DOHH2 (cell line): ENCODE results near the gene NQO2.
"Not testable (repeated sequence)": the region's sequence is repeated elsewhere in the genome, so short reads cannot be mapped to it uniquely, and the experiment has no call there.

Source experiments
- H3F3A ChIP-seq: fragments of 200-600 bp; sonication (generic), shearing (Covaris generic); 2 replicates; pipeline ENCODE4 v1.6.0; 2016; ENCODE audit warnings: antibody characterized with exemption, mild to moderate bottlenecking; ENCODE audit not compliant: control insufficient read depth, insufficient read depth
- H3K27ac ChIP-seq: fragments of 200-600 bp; sonication (generic); 2 replicates; pipeline ENCODE4 v1.5.1; 2014; ENCODE audit warnings: low read depth, mild to moderate bottlenecking, low read length, moderate library complexity
- H3K27me3 ChIP-seq: fragments of 200-600 bp; sonication (generic); 2 replicates; pipeline ENCODE4 v1.6.1; 2014; ENCODE audit warnings: mild to moderate bottlenecking, low read length, mixed read lengths; ENCODE audit not compliant: control insufficient read depth
- H3K36me3 ChIP-seq: fragments of 200-600 bp; sonication (generic); 2 replicates; pipeline ENCODE4 v1.6.1; 2014; ENCODE audit warnings: mild to moderate bottlenecking, low read length, moderate library complexity, mixed read lengths; ENCODE audit not compliant: control insufficient read depth
- H3K4me1 ChIP-seq: fragments of 200-600 bp; sonication (generic); 2 replicates; pipeline ENCODE4 v1.6.1; 2014; ENCODE audit warnings: mild to moderate bottlenecking, low read length, mixed read lengths; ENCODE audit not compliant: control insufficient read depth
- H3K4me2 ChIP-seq: fragments of 200-600 bp; sonication (generic); 2 replicates; pipeline ENCODE4 v1.6.0; 2014; ENCODE audit warnings: mild to moderate bottlenecking, low read length, moderate library complexity
- H3K4me3 ChIP-seq: fragments of 200-600 bp; sonication (generic); 2 replicates; pipeline ENCODE4 v1.5.1; 2014; ENCODE audit warnings: mild to moderate bottlenecking, low read length, mixed read lengths
- H3K79me2 ChIP-seq: fragments of 200-600 bp; sonication (generic); 2 replicates; pipeline ENCODE4 v1.6.1; 2014; ENCODE audit warnings: mild to moderate bottlenecking, low read length, mixed read lengths; ENCODE audit not compliant: control insufficient read depth
- H3K9me2 ChIP-seq: fragments of 200-600 bp; sonication (generic); replicated peaks from 2 replicates; pipeline ENCODE4 v1.6.1; 2014; ENCODE audit warnings: mild to moderate bottlenecking, low read length, mixed read lengths; ENCODE audit not compliant: control insufficient read depth
- H3K9me3 ChIP-seq: fragments of 200-600 bp; sonication (generic); 2 replicates; pipeline ENCODE4 v1.6.1; 2014; ENCODE audit warnings: antibody characterized with exemption, low read length, mixed read lengths; ENCODE audit not compliant: control insufficient read depth, insufficient read depth
- H4K20me1 ChIP-seq: fragments of 200-600 bp; sonication (generic); 2 replicates; pipeline ENCODE4 v1.6.0; 2014; ENCODE audit warnings: low read depth, mild to moderate bottlenecking, antibody characterized with exemption, low read length, moderate library complexity; ENCODE audit not compliant: control insufficient read depth, insufficient read depth
- CTCF ChIP-seq: fragments of 200-600 bp; sonication (generic); IDR thresholded peaks from one replicate; pipeline ENCODE4 v1.5.1; 2014; ENCODE audit warnings: antibody characterized with exemption, mild to moderate bottlenecking, low read depth, low read length; ENCODE audit not compliant: poor library complexity, severe bottlenecking
- EZH2phosphoT487 ChIP-seq: fragments of 200-600 bp; sonication (generic); IDR thresholded peaks from 2 replicates; pipeline ENCODE4 v1.6.1; 2017; ENCODE audit warnings: borderline replicate concordance, mild to moderate bottlenecking, antibody characterized with exemption, low read length, moderate library complexity, mixed read lengths

Gene NQO2

GRCh38 chr6:2971420-2972218 is 28.1 kb upstream of the NQO2 start, which contains the start of gene SERPINB6:
Gene SERPINB6, minus strand, starts transcription at chr6:2971567. Its CDS starts 12,235 bp downstream, at chr6:2959332.
- Histone ChIP-seq H4K20me1 (no peaks in the 10 kb centered on the region), H3F3A (peaks cover 15% of the 10 kb centered on the region), H3K9me3 (no peaks in the 10 kb centered on the region), H3K4me1 (peaks cover 28% of the 10 kb centered on the region), H3K79me2 (no peaks in the 10 kb centered on the region), H3K4me3 (peak within 1 kb of the TSS; percentile 76), H3K27ac (no peak within 1 kb of the TSS), H3K27me3 (peaks cover 48% of the 10 kb centered on the region), H3K36me3 (no peaks in the 10 kb centered on the region), H3K9me2 (no peaks in the 10 kb centered on the region), H3K4me2 (peak within 1 kb of the TSS; percentile 90)
- TF ChIP-seq EZH2phosphoT487, result 0 out of 2 replicates have a peak, but pooled peaks have one; percentile 23
- TF ChIP-seq CTCF, result no peak

- not testable (repeated sequence) for H4K20me1 ChIP-seq, H3K9me2 ChIP-seq, H3K27ac ChIP-seq, H3K36me3 ChIP-seq, H3K9me3 ChIP-seq, H3K79me2 ChIP-seq
- Histone ChIP-seq H3K4me1 (peaks cover 25% of the 10 kb centered on the region), H3K4me2 (peak overlapping the region; percentile 90), H3F3A (peaks cover 15% of the 10 kb centered on the region), H3K4me3 (0 out of 2 replicates have a peak overlapping the region, but pooled peaks have one; percentile 18), H3K27me3 (peaks cover 48% of the 10 kb centered on the region)
Measured at GRCh38 chr6:2972219-2972487, 27.5 kb upstream of the NQO2 start.

GRCh38 chr6:2972685-2973084 is 27.0 kb upstream of the NQO2 start:
- not testable (repeated sequence) for H3K4me3 ChIP-seq, H3K27ac ChIP-seq, H3K79me2 ChIP-seq, H4K20me1 ChIP-seq, H3K36me3 ChIP-seq, H3K9me3 ChIP-seq, H3K9me2 ChIP-seq
- H3F3A ChIP-seq, result peaks cover 15% of the 10 kb centered on the region
- H3K4me1 ChIP-seq, result peaks cover 20% of the 10 kb centered on the region
- peak overlapping the region; percentile 90 for H3K4me2 ChIP-seq
- peaks cover 52% of the 10 kb centered on the region for H3K27me3 ChIP-seq

GRCh38 chr6:2973180-2973579 is 26.5 kb upstream of the NQO2 start:
- not testable (repeated sequence) for H3K79me2 ChIP-seq, H4K20me1 ChIP-seq, H3K9me3 ChIP-seq, H3K27ac ChIP-seq, H3K4me2 ChIP-seq, H3K9me2 ChIP-seq, H3K36me3 ChIP-seq, H3K4me3 ChIP-seq
- Histone ChIP-seq H3K27me3 (peaks cover 54% of the 10 kb centered on the region), H3F3A (peaks cover 15% of the 10 kb centered on the region), H3K4me1 (peaks cover 18% of the 10 kb centered on the region)

- no peaks in the 10 kb centered on the region for H4K20me1 ChIP-seq
- peaks cover 15% of the 10 kb centered on the region for H3F3A ChIP-seq
- no peak overlapping the region for H3K4me2 ChIP-seq
- no peaks in the 10 kb centered on the region for H3K36me3 ChIP-seq
- no peaks in the 10 kb centered on the region for H3K79me2 ChIP-seq
- peaks cover 51% of the 10 kb centered on the region for H3K27me3 ChIP-seq
- no peaks in the 10 kb centered on the region for H3K9me2 ChIP-seq
- no peak overlapping the region for H3K27ac ChIP-seq
- H3K9me3 ChIP-seq, result no peaks in the 10 kb centered on the region
- no peak for TF ChIP-seq CTCF
- TF ChIP-seq EZH2phosphoT487, result no peak
- H3K4me3 ChIP-seq, result no peak overlapping the region
- H3K4me1 ChIP-seq, result peaks cover 18% of the 10 kb centered on the region
Measured at GRCh38 chr6:2973676-2974075, 26.0 kb upstream of the NQO2 start.
